ENCODE data around the gene SERINC1.
A peak's percentile ranks its signal among the peaks of the same experiment; 100 is the strongest.
"Not testable (repeated sequence)": the region's sequence is repeated elsewhere in the genome, so short reads cannot be mapped to it uniquely, and the experiment has no call there.

The SERINC1 gene
- total RNA-seq: 273 to 347 (median 325) reads per million in 4 experiments

DNA sequence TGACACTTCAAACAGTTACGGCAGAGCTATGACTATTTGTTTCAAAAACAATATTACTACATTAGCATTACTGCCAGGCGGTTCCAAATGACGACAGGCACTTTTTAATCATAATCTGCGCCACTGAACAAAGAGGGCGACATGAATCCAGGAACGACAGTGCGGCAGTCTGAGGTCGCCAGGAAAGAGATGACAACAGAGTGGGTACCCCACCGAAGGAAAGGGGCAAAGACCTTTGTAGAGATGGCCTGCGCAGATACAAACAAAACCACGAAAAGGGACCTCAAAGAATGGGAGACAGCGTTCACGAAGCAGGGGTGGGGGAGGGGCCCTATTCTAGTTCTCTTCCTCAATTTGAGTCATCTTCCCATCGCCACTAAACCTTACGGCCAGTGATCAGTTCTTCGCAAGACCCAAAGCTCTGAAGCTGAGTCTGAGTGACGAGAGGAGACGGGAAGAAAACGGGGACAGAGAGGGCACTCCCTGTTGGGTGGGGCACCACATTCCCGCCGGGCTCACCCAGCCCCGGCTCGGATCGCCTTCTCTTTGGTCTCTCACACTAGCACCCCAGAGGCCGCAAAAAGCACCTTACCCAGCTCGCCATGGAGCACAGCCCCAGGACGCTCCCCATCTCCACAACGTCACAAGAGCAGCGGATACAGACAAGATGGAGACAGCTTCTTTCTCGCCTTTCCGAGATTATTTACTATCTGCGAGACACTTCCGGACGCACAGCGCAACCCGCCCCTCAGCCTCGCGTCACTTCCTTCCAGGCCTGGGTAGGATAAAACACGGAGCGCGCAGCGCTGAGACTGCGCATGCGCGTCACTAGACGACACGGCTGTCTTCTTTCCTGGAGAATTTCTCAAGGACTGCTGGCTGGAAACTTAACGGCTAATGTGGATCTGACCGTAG, at the start of gene SERINC1:
SERINC1 (minus strand) TSS at position 701 of the 915 bp plus-strand sequence; CDS start at position 631, 70 bp downstream.
- peak; percentile 88 for DNase-seq

DNA sequence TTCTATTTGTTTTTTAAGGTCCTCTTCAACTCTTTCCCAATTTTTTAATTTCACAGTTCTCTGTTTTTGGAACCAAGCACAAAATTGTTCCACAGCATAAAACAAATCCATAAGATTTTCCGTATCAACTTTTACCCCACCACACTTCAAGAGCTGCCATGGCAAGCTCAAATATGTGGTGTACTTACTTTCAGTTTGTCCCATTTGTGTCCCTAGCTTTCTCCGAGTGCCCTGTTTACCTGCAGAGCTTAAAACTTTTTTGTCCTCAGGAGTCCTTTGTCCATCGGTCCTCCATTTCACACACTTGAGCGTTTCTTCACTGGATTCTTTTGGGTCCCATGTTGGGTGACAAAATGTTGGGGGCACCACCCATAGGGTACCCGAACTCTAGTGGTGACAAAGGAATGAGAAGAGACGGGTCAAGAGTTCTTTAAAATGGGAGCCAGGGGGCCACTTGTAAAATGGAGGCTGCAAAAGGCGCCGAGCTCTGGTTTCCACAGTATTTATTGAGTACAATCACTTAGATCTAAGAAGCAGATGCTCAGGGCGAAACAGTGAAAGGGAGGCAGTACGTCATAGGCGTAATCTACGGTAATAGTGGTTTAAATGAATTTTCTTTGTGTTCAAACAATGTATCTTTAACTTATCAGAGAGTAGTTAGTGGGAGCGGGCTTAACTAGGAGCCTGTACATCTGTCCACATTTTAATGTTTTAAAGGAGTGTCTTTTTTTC, 39.8 kb upstream of the SERINC1 start:
- no peak for DNase-seq

DNA sequence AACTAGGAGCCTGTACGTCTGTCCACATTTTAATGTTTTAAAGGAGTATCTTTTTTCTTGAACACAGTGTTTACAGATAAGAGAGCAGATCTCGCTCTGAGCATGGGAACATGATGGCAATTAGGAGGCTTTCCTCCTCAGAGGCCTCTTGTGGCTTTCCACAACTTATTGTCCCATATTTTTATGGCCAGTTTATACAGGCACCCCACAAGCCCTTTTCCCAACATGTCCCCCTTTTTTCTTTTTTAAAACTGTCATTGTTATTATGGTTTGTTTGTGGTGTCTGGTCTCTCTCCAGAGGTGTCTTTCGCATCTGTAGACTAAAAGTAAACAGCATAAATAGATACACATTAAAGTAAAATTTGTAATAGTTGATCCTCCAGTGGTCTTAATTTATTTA, 33.6 kb upstream of the SERINC1 start:
- not testable (repeated sequence) for DNase-seq

DNA sequence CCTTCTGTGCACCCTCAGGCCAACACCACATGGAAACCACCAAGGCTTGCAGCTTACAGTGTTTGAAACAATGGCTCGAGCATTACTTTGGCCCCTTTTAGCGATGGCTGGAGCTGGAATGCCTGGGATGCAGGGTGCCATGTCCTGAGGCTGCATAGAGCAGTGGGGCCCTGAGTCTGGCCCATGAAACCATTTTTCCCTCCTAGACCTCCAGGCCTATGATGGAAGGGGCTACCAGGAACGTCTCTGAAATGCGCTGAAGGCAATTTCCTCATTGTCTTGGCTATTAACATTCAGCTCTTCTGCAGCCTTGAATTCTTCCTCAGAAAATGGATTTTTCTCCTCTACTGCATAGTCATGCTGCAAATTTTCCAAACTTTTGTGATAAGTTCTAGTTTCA, 29.9 kb upstream of the SERINC1 start:
- DNase-seq: no peak

DNA sequence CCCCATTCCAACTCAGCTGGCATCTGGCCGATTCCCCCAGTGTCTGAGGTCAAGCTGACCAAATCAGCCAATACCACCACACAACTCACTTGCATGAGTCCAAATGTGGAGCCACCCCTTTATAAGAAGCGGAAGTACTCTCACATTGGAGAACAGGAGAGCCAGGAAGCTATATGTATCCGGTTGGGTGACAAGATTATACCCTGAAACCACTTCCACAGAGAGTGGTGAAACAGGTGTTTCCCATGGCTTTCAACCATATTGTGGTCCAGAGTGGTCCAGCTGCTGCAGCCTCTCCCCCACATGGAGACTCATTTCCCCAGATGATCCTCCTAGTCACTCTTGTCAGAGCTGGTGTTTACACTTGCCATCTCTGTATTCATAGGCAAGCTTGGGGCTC, 24.0 kb upstream of the SERINC1 start:
- DNase-seq: no peak

DNA sequence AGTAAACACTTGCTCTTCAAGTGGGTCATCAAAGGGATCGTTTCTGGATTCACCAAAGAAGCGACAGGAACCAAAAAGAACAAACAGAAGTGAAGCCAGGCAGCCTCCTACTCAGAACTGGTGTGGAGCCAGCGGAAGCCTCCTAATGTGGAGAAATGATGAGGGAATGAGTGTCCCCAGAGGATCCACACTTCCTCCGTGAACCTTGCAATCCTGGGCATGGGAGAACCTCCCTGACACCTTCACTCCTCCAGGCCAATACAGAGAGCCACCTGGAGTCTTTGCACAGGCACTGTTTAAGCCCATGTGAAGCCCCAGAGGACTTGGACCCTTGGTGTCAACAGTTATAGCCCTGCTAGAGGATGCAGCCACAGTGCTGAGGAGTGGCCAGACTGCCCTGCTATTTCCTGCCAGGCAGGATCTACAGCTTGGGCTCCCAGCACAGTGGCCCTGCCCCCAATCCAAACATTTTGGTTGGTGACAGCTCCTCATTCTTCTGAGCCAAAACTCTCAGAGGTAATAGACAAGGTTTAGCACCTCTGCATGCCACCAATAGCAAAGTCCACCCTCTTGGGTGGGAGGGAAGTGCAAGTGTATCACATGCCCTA, 23.2 kb upstream of the SERINC1 start:
- no peak for DNase-seq

DNA sequence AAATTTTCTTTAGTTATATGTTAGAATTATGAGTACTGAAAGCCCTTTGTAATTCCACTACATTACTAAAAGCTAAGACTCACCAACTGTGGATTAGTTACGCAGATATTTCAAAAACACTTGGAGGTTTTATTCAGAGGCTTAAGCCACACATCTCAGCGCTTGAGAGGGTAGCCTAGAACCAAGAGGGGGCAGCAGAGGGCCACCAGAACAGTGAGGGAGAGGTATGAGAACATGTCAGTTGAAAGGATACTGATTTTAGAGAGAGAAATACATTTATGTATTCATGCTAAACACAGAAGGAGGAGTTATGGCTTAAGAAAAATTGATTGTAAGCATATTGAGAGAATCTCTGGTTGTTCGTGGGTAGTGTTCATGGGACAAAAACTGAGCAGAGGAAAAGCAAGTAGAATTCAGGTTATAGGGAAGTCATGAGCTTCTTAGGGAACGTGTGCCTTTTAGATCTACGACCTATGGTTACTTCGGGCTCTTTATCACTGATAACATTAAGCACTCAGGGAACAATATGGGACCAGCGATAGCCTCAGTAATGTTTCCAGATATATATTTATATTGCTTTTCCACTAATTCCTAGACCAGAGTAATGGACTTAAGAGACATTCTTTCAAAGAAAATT, 20.4 kb upstream of the SERINC1 start:
- peak; percentile 42 for DNase-seq

DNA sequence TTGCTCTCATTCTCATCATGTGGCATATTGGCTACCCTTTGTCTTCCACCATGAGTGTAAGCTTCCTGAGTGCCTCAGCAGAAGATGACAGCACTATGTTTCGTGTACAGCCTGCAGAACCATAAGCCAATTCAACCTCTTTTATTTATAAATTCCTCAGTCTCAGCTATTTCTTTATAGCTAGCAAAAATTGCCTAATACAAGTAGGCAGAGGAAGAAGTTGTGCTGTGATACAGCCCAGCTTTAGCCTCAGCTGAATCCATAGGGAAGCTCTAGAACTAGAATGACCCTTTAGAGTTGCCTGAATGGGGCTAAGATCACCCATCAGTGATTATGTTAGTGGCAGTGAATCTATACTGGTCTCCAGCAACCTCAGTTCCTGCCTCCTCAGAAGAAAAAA, 19.0 kb upstream of the SERINC1 start:
- no peak for DNase-seq

DNA sequence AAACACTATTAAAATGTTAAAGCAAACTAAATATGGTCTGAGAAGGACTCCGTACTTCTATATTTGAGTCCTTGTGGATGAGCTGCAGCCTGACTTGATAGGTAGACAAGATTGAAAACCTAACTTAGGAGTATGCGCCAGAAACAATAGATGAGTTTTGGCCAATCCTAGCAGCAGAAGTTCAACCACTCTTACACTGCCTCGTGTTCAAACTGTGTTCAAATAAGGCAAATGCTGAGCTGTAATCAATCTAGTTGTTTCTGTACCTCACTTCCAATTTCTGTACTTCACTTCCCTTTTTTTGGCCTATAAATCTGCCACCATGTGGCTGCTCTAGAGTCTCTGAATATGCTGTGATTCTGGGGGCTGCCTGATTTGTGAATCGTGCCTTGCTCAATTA, 13.2 kb upstream of the SERINC1 start:
- no peak for DNase-seq

DNA sequence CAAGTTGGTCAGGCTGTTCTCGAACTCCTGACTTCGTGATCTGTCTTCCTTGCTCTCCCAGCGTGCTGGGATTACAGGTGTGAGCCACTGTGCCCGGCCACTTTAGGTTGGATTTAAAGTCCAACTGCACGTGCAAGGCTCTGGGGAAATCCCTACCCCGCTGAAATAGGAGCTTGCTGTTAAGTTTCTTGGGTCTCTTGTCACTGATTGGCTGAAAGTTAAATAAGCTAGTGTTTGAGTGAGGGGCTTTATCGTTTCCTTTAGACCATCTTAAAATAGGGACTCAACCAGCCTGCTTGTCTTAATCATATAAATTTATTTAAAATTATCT, 11.1 kb upstream of the SERINC1 start:
- DNase-seq: no peak

DNA sequence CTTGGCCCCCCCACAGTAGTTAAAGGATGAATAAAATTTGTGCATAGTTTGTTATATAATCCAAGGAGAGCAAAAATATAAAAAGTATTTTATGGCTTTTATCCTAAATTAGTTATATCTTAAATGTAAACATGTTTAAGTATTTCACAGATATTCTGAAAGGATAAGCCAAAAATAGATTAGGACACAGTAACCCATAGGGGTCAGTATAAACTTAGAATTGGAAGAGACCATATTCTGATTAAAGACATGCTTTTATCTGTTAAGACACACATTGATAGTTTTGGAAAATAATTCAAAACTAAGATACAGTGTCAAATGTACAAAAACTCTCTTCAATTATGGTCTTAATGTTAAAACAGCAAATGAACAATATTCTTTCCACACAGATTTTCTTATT, 4.5 kb upstream of the SERINC1 start:
- DNase-seq: no peak

DNA sequence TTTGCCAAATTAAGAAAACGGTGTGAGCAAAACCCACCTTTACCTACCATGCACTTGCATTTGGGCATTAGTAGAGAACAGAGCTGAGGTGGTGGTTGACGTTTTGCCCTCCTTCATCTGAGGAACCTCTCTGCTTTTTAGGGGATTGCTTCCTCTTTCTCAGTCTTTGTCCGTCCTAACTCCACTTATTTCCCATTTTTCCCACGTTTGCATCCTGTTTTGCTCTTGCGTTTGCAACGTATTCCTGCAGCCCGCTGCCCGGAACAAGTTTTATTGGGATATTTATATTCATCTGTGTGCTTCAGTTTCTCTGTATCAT, 374 bp upstream of the SERINC1 start:
- DNase-seq: no peak

DNA sequence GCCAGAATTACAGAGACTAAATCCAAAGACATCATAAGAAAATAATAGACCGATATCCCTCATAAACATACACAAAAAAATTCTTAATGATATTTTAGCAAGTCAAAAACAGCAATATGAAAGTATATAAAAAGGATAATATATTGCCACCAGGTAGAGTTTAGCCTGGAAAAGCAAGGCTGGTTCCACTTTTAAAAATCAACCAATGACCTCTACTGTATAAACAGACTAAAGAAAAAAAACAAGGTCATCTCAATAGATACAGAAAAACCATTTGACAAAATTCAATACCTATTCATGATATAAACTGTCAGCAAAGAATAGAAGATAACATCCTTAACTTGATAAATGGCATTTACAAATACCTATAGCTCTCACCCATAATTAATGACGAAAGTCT, 9.7 kb downstream of the SERINC1 start:
- DNase-seq: no peak

DNA sequence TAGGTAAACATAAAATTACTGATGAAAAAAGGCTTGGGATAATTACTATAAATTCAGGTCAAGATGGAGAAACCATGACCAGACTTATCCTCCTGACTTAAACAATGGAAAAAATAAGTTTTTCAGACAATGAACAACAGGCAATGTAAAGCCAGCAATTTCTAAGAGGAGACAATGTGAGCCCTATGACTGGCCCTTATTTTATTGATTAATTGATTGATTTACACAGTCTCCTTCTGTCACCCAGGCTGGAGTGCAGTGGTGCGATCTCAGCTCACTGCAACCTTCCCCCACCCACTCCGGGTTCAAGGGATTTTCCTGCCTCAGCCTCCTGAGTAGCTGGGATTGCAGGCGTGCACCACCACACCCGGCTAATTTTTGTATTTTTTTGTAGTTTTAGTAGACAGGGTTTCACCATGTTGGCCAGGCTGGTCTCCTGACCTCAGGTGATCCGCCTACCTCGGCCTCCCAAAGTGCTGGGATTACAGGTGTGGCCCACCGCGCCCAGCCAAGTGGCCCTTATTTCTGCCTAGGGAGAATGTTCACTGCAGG, 11.7 kb downstream of the SERINC1 start:
- not testable (repeated sequence) for DNase-seq

DNA sequence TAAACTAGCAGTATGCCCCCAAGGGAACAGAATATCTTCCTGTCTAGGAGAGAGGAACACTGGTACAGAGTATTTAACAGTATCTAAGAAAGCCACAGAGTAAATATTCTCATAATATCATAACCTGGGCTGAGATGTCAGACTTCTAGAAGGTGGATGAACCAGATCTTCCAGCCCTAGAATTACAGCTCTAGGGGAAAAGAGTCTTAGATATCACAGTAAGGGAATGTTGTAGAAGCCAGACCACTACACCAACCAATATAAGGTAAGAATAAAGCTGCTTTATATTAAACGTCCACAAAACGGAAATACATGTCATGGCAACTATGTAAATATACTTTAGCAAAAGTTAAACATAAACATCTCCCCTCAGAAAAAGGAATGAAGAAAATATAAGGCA, 12.4 kb downstream of the SERINC1 start:
- DNase-seq: no peak

DNA sequence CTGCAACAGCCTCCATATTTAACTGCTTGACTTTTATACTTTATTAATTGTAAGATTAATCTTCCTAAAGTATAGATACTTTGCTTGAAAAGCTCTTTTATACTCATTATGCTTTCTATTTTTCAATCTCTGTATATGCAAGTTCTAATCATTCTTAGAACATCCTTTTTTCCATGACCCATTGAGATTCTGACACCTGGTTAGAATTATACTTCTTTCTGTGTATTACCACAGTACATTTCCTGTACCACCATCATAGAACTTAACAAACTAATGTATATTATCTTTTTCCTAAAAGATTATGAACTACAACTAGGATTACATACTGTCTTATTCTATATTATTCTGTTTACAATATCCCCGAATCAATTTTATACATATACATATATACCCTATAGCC, 13.5 kb downstream of the SERINC1 start:
- no peak for DNase-seq

DNA sequence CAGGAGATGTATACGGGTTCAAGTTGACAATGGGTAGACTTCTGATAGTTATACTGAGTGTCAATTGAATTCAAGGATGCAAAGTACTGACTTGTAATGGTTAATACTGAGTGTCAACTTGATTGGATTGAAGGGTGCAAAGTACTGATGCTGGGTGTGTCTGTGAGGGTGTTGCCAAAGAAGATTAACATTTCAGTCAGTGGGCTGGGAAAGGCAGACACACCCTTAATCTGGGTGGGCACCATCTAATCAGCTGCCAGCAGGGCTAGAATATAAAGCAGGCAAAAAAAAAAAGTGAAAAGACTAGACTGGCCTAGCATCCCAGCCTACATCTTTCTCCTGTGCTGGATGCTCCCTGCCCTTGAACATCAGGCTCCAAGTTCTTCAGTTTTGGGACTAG, 16.5 kb downstream of the SERINC1 start:
- not testable (repeated sequence) for DNase-seq

DNA sequence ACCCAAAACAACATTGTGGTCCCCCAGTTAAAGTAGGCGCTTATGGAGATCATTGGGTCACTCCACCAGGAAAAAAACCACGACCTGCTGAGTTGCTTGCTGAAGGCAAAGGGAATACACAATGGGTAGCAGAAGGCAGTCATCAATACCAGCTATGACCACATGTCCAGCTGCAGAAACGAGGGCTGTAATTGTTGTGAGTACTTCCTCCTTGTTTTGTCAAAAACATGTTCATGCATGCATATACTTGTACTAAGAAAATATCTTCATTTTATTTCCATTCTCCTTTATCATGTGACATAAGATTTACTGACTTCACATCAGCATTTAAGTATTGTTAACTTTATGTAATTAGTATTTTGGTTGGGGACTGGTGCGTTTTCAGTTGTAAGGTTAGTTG, 16.9 kb downstream of the SERINC1 start:
- DNase-seq: no peak

DNA sequence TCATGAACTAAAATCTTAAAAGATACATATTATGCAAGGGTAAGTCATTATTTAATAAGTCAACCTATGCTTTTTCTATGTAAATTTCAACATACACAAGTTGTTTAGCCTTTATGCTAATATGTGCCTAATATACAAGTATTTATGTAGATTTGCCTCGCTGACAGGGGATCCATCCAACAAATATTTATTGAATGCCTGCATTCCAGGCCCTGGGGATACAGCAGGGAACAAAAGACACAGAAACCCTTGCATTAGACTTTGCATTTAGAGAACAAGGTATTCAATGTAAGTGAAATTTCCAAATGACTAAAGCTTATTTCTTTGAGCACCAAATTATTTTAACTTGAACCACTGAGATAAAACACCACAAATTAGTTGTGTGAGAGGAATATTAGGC, 19.1 kb downstream of the SERINC1 start:
- DNase-seq: no peak

DNA sequence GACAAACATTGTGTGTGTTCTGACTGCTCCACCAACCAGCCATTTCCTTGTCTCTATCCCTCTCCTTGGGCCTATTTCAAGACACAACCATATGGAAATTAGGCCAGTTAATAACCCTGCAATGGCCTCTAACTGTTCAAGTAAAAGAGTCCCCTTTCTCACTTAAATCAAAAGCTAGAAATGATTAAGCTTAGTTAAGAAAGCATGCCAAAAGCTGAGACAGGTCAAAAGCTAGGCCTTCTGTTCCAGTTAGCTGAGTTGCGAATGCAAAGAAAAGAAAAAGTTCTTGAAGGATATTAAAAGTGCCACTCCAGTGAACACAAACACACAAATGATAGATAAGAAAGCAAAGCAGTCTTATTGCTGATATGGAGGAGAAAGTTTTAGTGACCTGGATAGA, 22.5 kb downstream of the SERINC1 start:
- DNase-seq: no peak

DNA sequence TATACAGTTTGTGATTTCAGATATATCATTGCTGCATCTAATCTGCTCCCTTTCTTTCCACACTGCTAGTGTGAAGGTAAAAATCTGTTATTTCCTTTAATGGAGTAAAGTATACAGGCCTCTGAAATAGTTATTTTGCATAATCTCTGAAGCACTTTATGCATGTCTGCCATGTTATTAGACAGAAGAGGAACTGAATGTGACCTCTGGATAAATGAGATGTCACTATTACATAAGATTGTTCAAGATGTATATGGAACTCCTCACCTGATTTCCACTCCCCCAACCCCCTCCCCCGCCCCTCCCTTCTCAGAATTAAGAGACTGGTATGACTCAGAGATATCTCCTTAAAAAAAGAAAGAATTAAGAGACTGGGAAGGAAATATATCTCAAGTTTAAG, 26.3 kb downstream of the SERINC1 start:
- no peak for DNase-seq

DNA sequence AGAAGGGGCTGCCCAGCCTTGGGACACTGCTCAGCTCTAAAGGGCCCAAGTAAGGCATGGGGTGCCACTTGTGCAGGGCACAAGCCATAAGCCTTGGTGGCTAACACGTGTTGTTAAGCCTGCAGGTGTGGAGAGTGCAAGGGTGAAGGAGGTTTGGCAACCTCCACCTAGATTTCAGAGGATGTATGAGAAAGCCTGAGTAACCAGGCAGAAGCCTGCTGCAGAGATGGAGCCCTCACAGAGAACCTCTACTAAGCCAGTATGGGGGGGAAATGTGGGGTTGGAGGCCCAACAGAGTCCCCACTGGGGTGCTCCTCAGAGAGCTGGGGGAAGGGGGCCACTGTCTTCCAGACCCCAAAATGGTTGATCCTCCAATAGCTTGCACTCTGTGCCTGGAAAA, 32.6 kb downstream of the SERINC1 start:
- DNase-seq: no peak

DNA sequence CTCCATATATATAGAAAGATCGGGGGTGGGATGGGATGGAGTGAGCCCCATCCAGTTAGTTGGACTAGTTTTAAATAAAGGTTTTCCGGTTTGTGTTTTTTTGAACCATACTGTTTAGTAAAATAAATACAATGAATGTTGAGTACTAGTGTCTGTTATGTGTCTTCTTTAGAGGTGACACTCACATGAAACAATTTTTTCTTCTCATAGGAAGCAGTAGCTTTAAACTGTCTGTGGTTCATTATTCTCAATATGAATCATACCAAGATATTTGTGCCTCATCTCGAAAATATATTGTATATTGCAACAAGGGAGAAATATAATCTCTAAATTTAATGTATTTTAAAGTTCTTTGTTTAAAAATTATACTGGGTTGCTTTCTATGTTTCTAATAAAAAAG, 38.8 kb downstream of the SERINC1 start:
- no peak for DNase-seq
